Measurements from ENCODE around the gene ATP1A1.

- TF ChIP-seq, protein P1, sequence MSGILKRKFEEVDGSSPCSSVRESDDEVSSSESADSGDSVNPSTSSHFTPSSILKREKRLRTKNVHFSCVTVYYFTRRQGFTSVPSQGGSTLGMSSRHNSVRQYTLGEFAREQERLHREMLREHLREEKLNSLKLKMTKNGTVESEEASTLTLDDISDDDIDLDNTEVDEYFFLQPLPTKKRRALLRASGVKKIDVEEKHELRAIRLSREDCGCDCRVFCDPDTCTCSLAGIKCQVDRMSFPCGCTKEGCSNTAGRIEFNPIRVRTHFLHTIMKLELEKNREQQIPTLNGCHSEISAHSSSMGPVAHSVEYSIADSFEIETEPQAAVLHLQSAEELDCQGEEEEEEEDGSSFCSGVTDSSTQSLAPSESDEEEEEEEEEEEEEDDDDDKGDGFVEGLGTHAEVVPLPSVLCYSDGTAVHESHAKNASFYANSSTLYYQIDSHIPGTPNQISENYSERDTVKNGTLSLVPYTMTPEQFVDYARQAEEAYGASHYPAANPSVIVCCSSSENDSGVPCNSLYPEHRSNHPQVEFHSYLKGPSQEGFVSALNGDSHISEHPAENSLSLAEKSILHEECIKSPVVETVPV (CRISPR knock-in tag; IDR thresholded peaks at IDR 0.05): no peak
- no peak for TF ChIP-seq ZFP3 (CRISPR knock-in tag; IDR thresholded peaks at IDR 0.05)
Observed at GRCh38 chr1:116445534-116445933, 72.5 kb downstream of the ATP1A1 start.
